HG03066 (cell line): ENCODE data around the gene ARHGEF7.

Experiments used
- ATAC-seq: cut with Tn5 transposase; IDR thresholded peaks from one replicate; pipeline ENCODE4 v1.9.1; 2021; ENCODE audit warnings: low read depth; ENCODE audit not compliant: unreplicated experiment

Gene ARHGEF7

DNA sequence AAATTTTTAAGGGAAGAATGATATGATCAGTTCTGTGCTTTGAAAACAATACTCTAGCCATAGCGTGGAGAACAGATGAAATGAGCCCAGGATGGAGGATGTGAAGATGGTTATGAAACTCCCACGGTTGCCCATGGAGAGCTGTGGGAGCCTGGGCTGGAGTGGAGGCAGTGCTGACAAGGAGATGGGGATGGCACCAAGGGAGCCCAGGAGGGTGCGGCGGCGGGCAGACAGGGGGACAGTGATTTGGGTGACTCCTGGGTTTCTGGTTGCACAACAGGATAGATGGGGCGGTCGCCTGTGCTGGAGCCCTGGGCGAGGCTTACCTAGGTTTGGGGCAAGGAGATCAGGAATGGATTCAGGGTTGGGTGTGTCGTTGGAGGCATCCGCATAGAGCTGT lies 15.9 kb downstream of the ARHGEF7 start:
- ATAC-seq = no peak

DNA sequence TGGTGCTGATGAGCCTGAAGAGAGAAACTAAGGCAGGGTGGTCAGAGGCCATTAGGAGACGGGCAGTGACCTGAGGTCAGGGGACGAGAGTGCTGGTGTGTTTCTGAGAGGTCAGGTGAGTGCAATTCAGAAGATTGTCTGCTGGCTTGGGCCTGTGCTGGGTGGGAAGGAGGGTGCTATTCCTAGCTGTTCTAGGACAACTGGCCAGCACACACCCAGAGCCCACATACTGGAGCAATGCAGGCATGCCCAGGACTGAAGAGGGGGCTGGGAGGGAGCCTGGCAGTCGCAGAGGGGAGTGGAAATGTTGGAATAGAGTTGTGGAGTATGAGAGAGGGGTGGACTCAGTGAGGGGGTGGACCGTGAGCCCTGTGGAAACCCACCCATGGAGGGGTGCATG lies 16.5 kb downstream of the ARHGEF7 start:
- ATAC-seq = no peak

DNA sequence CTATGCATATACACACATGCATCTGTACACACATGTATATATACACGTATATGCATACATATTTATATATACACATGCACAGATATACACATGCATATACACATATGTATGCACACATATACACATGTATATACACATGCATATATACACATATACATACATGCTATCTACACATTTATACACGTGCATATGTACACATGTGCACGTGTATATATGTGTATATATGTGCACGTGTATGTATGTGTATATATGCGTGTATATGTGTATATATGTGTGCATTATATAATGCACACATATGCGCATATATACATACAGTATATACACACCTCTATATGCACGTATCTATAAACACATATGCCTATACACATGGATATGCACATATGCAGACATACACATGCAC lies 17.8 kb downstream of the ARHGEF7 start:
- no peak for ATAC-seq

DNA sequence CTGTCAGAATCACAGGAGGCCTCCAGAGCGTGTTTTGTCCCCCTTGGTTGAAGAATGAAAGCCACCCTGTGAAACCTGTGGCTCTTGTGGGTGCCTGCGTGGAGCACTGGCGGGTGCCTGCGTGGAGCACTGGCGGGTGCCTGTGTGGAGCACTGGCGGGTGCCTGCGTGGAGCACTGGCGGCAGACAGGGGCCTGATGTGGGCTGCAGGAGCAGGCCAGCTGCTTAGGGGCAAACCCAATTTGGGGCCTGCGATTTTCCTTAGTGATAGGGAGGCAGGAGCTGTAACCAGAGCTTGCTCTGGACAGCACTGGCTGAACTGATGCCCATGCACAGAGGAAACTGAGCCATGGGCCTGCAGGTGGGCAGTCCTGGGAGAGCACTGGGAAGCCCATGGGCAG lies 24.3 kb downstream of the ARHGEF7 start:
- ATAC-seq = no peak

DNA sequence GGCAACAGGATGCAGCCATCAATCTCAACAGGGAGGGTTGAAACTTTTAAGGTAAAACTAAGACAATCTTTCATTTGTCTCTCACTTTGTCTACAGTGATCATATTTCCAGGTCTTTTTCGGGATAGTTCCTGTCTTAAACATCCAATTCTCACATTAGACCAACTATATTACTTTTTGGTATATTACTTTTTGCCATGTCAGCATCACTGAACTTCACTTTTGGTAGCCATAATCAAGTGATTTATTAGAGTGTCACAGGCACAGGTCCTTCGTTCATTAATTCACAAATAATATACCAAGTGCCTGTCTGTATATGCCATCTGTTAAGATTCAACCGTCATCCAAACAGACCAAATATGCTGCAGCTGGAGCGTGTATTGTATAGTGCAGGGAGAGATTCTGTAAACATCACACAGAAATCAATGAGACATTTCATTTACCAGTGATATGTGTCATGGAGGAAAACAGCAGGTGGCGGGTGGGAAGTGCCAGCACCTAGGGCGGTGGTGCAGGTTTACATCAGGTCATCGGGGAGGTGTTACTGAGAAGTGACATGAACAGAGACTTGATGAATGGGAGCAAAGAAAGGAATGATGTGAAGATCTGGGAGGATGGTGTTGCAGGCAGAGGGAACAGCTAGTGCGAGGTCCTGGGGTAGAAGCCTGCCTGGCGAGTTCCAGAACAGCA lies 24.9 kb downstream of the ARHGEF7 start:
- ATAC-seq = no peak

DNA sequence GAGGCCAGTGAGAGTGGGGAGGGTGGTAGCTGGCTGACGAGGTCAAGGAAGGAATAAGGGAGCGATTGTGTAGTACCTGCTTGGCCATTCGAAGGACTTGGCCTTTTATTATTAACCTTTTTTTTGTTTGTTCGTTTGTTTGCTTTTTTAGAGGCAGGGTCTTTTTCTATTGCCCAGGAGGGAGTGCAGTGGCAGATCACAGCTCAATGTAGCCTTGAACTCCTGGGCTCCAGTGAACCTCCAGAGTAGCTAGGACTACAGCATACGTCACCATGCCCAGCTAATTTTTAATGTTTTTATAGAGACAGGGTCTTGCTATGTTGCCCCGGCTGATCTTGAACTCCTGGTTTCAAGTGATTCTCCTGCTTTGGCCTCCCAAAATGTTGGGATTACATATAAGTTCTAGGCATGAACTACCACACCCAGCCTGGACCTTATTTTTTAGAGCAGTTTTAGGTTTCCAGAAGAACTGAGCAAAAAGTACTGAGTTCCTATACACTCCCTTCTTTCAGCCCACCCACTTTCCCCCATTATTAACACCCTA lies 25.5 kb downstream of the ARHGEF7 start:
- ATAC-seq = no peak

DNA sequence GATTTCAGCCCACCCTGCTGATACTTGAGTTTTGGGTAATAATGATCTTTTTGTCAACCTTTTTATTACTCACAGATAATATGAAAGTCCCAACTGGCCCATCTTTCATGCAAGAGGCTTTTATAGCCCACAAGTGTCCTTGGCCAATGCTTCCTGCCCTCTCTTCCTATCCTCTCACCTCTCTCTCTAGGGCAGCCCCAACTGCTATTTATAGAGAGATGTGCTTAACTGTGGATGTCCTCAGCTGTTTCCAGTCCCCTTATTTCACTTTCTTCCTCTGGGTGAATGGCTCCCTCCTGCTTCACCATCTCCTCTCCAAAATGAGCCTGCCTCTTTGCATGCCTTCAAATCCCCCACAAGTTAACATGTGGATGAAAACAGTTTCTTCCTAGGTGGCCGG lies 27.4 kb downstream of the ARHGEF7 start:
- no peak for ATAC-seq

DNA sequence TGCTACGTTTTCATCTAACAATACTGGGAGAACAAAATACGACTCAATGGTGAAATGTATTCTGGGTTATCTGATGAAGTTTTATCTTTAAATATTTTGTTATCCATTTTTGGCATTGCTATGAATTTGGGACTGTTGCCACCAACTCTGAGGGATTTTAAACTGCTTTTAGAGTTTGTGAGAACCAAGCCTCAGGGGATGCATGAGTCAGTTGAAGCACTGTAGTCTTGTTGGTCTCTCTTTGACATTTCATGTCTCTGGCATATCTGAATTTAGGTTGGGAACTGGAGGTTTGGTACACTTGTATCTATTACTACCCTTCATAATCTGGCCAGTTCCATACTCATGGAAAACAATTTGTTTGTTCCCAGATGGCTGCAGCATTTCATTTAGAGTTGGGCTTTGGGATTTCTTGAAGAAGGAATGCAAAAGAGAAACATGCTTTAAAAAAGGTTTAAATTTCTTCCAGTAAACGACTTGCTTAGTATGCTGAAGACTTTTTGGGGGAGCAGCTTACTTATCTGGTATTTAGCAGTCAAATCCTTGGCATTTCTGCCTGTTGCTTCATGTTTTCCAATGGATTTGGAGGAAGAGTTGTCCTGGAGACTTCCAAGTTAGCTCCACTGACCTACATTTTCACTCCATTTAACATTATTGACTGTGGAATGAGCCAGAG lies 28.9 kb downstream of the ARHGEF7 start:
- ATAC-seq = no peak

DNA sequence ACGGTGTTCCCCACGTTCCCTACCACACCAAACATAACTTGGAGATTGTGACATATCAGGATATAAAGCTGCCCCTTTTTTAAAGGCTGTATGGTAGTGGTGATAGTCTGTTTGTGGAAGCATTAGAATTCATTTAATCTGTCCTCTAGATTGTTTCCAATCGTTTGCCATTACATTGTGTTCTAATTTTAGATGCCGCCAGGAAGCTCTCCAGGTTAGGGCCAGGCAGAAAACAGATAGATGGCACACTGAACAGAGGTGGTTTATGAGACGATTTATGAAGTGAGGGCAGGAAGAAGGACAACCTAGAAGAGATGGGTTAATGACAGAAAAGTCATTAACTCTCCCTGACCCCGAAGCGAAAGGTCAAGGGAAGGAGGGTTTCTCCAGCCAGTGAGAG lies 30.0 kb downstream of the ARHGEF7 start:
- no peak for ATAC-seq

DNA sequence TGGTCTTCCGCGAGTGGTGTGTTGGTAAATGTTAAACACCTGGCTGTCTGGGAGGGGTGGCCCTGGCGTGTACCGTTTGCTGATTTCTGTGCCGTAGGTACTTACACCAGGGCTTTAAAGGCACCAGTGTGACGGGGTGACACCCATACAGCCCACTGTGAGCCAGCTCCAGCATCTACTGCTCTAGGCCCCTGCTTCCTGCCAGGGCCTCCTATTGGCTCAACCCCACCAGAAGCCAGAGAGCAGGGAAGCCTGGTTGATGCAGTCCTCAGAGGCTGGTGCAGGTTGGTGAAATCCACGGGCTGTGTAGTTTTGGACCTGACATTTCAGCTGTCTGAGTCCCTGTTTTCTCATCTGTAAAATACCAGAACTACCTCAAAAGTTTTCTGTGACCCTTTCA lies 30.4 kb downstream of the ARHGEF7 start:
- ATAC-seq = no peak

DNA sequence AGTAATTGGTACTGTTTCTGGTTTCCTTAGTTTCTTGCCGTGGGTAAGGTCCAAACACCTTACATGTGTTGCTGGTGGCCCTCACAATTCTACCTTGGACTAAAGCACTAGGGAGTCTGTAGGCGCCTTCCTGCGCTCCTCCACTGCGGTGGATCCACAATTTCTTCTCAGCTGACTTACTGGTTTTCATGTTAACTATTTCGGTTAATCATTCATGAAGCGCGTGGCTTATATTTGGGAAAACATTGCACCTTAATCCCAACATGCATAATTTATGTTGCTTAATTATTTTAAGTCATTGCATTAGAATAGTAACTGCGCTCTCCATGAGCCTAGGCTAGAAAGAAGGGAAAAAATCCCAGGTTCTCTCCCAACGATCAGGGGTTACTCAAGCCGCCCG lies 37.7 kb downstream of the ARHGEF7 start:
- no peak for ATAC-seq

DNA sequence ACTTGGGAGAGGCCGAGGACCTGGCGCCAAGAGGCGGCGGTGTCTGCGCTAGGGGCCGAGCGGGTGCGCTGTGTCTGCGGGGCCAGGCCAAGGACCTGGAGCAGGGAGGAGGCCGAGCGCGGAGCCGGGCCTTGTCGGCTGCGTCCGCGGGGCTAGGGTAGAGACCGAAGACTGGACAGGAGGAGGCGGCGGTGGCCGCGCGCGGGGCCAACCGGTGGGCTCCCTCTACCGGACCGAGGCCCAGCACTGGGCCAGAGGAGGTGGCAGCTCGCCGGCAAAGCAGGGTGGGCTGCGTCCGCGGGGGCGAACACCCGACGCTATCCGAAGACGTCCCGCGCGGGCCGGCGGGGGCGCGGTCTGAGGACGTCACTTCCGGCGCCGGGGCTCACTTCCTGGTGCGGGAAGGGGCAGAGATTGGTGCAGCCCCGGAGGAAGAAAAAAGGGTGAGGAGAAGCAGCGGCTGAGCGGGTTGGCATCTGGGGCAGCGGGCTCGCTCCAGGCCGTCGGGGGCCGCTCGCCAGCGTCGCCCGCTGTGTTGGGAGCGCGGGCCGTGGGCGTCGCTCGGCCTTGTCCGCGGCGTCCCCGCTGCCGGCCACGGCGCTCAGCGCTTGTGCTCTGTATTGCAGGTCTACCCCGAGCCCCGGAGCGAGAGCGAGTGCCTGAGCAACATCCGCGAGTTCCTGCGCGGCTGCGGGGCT lies 38.3 kb downstream of the ARHGEF7 start:
- ATAC-seq = peak; percentile 89

DNA sequence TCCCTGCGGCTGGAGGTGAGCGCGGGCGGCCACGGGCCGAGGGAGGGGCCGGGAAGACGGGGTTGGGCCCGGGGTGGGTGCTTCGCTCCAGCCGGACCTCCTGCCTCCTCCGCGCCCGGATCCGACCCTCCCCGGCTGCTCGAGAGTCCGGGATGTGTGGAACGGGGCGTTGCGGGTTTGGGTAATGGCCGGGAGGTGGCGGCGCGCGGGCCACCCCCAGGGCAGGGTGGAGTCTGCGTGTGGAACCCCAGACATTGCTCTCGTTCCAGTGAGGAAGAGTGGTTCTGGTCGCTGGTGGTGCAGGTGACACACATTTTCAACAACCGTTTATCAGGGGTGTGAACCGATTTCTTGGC lies 38.8 kb downstream of the ARHGEF7 start:
- peak; percentile 42 for ATAC-seq

DNA sequence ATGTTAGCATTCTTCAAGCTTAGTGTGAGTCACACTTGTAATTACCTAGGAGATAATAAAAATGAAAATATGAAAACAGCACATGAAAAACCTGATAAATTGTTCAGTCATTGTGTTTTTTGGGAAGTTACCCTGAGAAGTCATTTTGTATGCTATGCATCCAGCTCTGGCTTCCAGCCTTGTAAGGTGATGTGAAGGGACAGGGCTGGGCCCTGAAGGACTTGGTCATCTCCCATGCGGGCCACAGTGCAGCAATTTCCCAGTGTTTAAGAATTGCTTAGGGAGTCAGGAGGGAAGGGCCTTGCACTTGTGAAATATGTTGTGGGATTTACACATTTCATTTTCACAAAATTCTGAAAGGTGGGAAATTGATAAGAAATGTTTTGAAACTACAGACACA lies 41.3 kb downstream of the ARHGEF7 start:
- no peak for ATAC-seq

DNA sequence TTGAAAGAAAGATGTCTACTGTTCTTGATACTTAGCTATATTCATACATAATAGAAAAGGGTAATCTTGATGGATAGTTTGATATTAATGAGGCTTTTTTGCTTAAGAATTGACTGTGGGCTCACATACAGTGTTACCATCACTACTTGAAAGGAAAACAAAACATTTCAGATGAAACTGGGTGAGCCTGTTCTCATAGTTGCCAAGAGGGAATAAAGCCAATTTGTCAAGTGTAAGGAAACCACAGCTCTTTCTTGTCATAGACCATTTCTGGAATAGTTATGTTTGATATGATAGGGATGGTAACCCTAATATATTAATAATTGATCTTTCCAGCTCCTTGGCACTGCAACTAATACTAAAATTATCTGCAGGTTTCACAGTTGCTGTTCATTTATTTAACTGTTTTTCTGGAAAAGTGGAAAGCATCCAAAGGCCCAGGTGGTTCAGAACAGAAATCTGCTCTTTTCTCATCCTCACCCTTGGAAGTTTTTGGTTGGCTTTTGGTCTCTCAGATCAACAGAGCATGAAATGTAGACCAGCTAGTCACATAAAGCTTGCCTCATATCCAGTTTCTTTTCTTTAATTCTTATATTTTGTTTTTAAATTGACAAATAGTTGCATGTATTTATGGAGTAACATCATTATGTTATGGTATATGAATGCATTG lies 43.2 kb downstream of the ARHGEF7 start:
- no peak for ATAC-seq

DNA sequence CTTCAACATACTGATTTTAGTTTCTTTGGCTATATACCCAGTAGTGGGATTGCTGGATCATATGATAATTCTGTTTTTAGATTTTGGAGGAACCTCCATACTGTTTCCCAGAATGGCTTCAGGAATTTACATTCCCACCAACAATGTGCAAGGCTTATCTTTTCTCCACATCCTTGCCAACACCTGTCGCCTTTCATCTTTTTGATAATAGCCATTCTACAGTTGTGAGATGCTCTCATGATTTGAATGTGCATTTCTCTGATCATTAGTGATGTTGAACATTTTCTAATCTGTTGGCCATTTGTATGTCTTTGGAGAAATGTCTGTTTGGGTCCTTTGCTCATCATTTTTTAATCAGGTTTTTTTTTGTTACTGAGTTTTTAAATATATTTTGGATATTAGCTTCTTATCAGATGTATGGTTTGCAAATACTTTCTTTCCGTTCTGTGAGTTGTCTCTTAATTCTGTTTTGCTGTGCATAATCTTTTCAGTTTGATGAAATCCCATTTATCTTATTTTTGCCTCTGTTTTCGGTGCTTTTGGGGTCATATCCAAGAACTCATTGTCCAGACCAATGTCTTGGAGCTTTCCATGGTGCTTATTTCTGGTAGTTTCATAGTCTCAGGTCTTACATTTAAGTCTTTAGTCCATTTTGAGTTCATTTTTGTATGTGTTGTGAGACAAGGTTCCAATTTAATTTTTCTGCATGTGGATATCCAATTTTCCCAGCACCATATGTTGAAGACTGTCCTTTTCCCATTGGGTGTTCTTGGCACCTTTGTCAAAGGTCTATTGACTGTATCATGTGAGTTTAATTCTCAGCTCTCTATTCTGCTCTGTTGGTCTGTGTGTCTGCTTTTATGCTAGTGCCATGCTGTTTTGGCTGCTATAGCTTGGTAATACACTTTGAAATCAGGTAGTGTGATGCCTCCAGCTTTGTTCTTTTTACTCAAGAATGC lies 44.5 kb downstream of the ARHGEF7 start:
- no peak for ATAC-seq

DNA sequence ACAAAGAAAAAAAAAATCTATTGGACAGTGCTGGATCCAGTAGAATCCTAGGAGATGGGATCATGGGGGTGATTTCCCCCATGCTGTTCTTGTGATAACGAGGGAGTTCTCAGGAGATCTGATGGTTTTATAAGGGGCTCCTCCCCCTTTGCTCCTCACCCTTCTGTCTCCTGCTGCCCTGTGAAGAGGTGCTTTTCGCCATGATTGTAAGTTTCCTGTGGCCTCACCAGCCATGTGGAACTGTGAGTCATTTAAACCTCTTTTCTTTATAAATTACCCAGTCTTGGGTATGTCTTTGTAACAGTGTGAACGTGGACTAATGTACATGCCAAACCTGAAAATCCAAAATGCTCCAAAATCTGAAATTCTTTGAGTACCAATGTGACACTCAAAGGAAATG lies 45.5 kb downstream of the ARHGEF7 start:
- no peak for ATAC-seq

DNA sequence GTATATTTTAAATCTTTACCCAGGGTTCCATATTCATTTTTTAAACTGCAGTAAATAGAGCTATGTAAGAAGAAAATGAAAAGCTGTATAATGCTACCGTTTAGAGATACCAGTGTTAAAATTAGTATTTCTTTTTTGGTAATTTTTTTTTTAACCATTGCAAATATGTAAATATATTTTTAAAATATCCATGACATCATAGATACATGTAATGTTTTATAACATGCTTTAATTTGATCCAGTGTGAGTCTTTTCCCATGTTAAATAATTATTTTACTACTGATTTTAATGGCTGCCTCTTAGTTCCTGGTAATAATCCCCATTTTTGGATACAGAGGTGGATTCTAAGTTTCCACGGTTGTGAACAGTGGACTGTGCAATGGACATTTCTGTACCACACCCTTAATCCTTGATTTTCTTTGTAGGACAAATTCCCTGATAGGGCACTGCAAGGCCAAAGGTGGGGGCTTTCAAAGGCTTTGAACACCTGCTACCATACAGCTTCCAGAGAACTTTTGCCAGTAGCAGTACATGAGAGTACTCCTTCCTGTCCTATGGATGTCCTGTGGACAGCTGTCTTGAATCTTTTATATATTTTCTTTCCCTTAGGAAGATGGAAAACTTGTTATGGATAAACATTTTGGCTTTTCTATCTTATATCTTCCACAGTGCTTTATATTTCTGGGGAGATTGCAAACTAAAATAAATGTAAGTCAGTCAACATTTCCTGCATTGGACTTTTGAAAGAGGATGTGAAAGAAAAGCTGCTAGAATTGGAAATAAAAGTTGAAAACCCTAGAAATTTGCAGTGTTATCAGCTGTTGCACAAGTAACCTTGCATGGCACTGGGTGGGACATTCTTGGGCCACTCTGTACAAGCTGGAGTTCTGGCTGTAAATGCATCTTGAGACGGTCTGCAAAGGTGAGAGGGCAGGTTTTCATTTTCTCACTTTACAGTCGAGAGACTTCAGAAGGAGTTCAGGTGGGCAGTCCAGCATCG lies 46.8 kb downstream of the ARHGEF7 start:
- ATAC-seq = peak; percentile 52
